K562 (cell line): ENCODE measurements around the gene UBE2O. TPM values are rescaled to one million over a fixed set of nuclear protein-coding genes. Genes with fewer than 3 reads are reported as not detected.

Experiments
- ATF2 ChIP-seq: sonication (generic); formaldehyde crosslinking; IDR thresholded peaks from 2 replicates; pipeline ENCODE4 v1.8.1; 2022; ENCODE audit warnings: missing genetic modification reagents
- BDP1 ChIP-seq: IDR thresholded peaks from 3 replicates; pipeline ENCODE4 v1.6.1; 2011; ENCODE audit not compliant: insufficient read length, insufficient read depth
- CREB5 ChIP-seq: fragments of 250-450 bp; sonication (Bioruptor Pico); IDR thresholded peaks from 2 replicates; pipeline ENCODE4 v1.5.0; 2020; ENCODE audit warnings: mild to moderate bottlenecking
- E2F5 ChIP-seq: sonication (generic); formaldehyde crosslinking; IDR thresholded peaks from 2 replicates; pipeline ENCODE4 v1.8.0; 2022; ENCODE audit warnings: mild to moderate bottlenecking, missing genetic modification reagents
- ELF1 ChIP-seq: fragments of 200-800 bp; sonication (Bioruptor generic); IDR thresholded peaks from 2 replicates; pipeline ENCODE4 v1.6.1; 2016; ENCODE audit warnings: missing genetic modification characterization, missing compliant biosample characterization
- ESRRB ChIP-seq: fragments of 250-450 bp; sonication (Bioruptor Pico); IDR thresholded peaks from 2 replicates; pipeline ENCODE4 v1.5.0; 2020; ENCODE audit warnings: mild to moderate bottlenecking, moderate library complexity, borderline replicate concordance
- FIP1L1 ChIP-seq: fragments of 200-400 bp; formaldehyde crosslinking; IDR thresholded peaks from 2 replicates; pipeline ENCODE4 v1.6.1; 2018; ENCODE audit warnings: mild to moderate bottlenecking, low read depth, low read length; ENCODE audit not compliant: poor library complexity, severe bottlenecking
- FOXK1 ChIP-seq: sonication (generic); formaldehyde crosslinking; IDR thresholded peaks from 2 replicates; pipeline ENCODE4 v1.8.0; 2022; ENCODE audit warnings: missing genetic modification reagents, mild to moderate bottlenecking, borderline replicate concordance
- KHSRP ChIP-seq: fragments of 450-650 bp; IDR thresholded peaks from 2 replicates; pipeline ENCODE4 v1.6.1; 2017
- NR1H2 ChIP-seq: sonication (generic); formaldehyde crosslinking; IDR thresholded peaks from 2 replicates; pipeline ENCODE4 v1.4.0; 2020; ENCODE audit warnings: mild to moderate bottlenecking, missing genetic modification reagents
- PHF21A ChIP-seq: fragments of 450-650 bp; IDR thresholded peaks from 2 replicates; pipeline ENCODE4 v1.6.1; 2017; ENCODE audit warnings: low read depth, borderline replicate concordance
- PREB ChIP-seq: sonication (generic); formaldehyde crosslinking; IDR thresholded peaks from 2 replicates; pipeline ENCODE4 v1.8.1; 2023; ENCODE audit warnings: mild to moderate bottlenecking, missing genetic modification reagents
- RBM34 ChIP-seq: fragments of 200-400 bp; formaldehyde crosslinking; IDR thresholded peaks from 2 replicates; pipeline ENCODE4 v1.6.1; 2018; ENCODE audit warnings: low read length, borderline replicate concordance; ENCODE audit not compliant: insufficient read depth
- SETDB1 ChIP-seq: IDR thresholded peaks from one replicate; pipeline ENCODE4 v1.6.1; 2012; ENCODE audit warnings: low read length, control low read depth, inconsistent platforms
- SIN3A ChIP-seq, 2 experiments: fragments of 150-350 bp in 1 of 2; IDR thresholded peaks; 2 replicates each; pipeline ENCODE4 v1.6.1; 2011 to 2016; ENCODE audit warnings: borderline replicate concordance in 2 of 2, low read depth in 2 of 2, low read length in 2 of 2, mild to moderate bottlenecking in 2 of 2, moderate library complexity in 2 of 2; ENCODE audit not compliant: control insufficient read depth in 1 of 2
- TOE1 ChIP-seq, 2 experiments: fragments of 450-650 bp in 1 of 2; sonication (generic) in 1 of 2; formaldehyde crosslinking in 1 of 2; IDR thresholded peaks; 2 replicates each; pipeline versions ENCODE4 v1.7.1 to v1.8.0; 2016 to 2022; ENCODE audit warnings: borderline replicate concordance in 2 of 2, mild to moderate bottlenecking in 2 of 2, antibody characterized with exemption in 1 of 2, inconsistent platforms in 1 of 2, low read depth in 1 of 2, missing genetic modification reagents in 1 of 2, moderate library complexity in 1 of 2
- ZKSCAN8 ChIP-seq: fragments of 200-800 bp; sonication (Bioruptor generic); IDR thresholded peaks from 2 replicates; pipeline ENCODE4 v1.6.1; 2016; ENCODE audit warnings: missing genetic modification characterization, missing compliant biosample characterization
- ZNF224 ChIP-seq: sonication (generic); formaldehyde crosslinking; IDR thresholded peaks from 2 replicates; pipeline ENCODE4 v1.8.0; 2022; ENCODE audit warnings: mild to moderate bottlenecking, missing genetic modification reagents
- ZNF280A ChIP-seq: fragments of 450-650 bp; IDR thresholded peaks from 2 replicates; pipeline ENCODE4 v1.6.1; 2018; ENCODE audit warnings: mild to moderate bottlenecking, low read depth; ENCODE audit not compliant: partially characterized antibody
- ZNF354B ChIP-seq: fragments of 250-450 bp; sonication (Bioruptor Pico); IDR thresholded peaks from 2 replicates; pipeline ENCODE4 v1.4.0; 2020
- polyA plus RNA-seq, 8 experiments: library from polyadenylated mRNA; depleted of rRNA in 4 of 8; stranded (reverse) in 5 of 8; unstranded in 3 of 8; fragments of >200 nt; fragmentation: Nextera tagmentation in 2 of 8; fragmentation: Illumina TruSeq in 1 of 8; extraction: Ambion mirVana in 2 of 8; extraction: Trizol in 1 of 8; gene quantifications; 2 replicates each; pipeline versions ENCODE4 v1.2.1 to v1.2.3, GENCODE V29; 2011 to 2014; ENCODE audit warnings: inconsistent platforms in 1 of 8, missing spikeins in 1 of 8
- total RNA-seq, 7 experiments: library from RNA; depleted of rRNA in 6 of 7; stranded (reverse); fragments of >200 nt in 6 of 7; fragmentation: Illumina TruSeq in 2 of 7; extraction: Trizol in 2 of 7; gene quantifications; 2 replicates each; pipeline versions ENCODE4 v1.2.1 to v1.2.3, GENCODE V29; 2011 to 2021; ENCODE audit warnings: low replicate concordance in 1 of 7

UBE2O gene
- total and polyA plus RNA-seq, 9 of the 15 experiments (the other 6 are each of a cell fraction or from before 2014, with no cell fraction given), result 1.6 to 39.7 (median 13.3) TPM

GRCh38 chr17:76382803-76383545, 70.0 kb downstream of the UBE2O start (continued):
- TF ChIP-seq PREB (CRISPR knock-in tag), result no peak
- TF ChIP-seq ZNF224 (CRISPR knock-in tag), result no peak
- no peak for TF ChIP-seq FIP1L1
- TF ChIP-seq BDP1, result no peak
- TF ChIP-seq PHF21A, result no peak
- no peak for TF ChIP-seq FOXK1
- no peak for TF ChIP-seq SETDB1
- no peak for TF ChIP-seq ZNF280A
- TF ChIP-seq CREB5 (CRISPR knock-in tag), result no peak
- no peak for TF ChIP-seq ZKSCAN8 (CRISPR knock-in tag)
- TF ChIP-seq ZNF354B (CRISPR knock-in tag), result no peak
- TF ChIP-seq KHSRP, result no peak
- no peak for TF ChIP-seq ATF2 (CRISPR knock-in tag)
- TF ChIP-seq E2F5 (CRISPR knock-in tag), result no peak
- no peak for TF ChIP-seq ESRRB (CRISPR knock-in tag)
- TF ChIP-seq SIN3A (IDR thresholded peaks at IDR 0.05; ENCODE audit: borderline replicate concordance in 2 of 2, control insufficient read depth in 1 of 2, low read depth in 2 of 2, low read length in 2 of 2), result peak in 1 of 2 experiments; percentile 12; a peak in 1 of 4 replicates
- no peak for TF ChIP-seq NR1H2 (CRISPR knock-in tag)
- no peak for TF ChIP-seq RBM34
- TF ChIP-seq ELF1 (tag), result no peak
- no peak for TF ChIP-seq TOE1 (IDR thresholded peaks at IDR 0.05; ENCODE audit: borderline replicate concordance)
- no peak for TF ChIP-seq TOE1 (CRISPR knock-in tag; IDR thresholded peaks at IDR 0.05; ENCODE audit: borderline replicate concordance, low read depth)
